Heart right ventricle (tissue), 16 donors: Measurements from ENCODE around the gene SCN4A. TPM values are rescaled to one million over a fixed set of nuclear protein-coding genes. Genes with fewer than 3 reads are reported as not detected.

Experiments
- ATAC-seq, 8 donors: fragments of 200-7000 bp; cut with Tn5 transposase; one replicate each; pipeline ENCODE4 v1.9.1; 2020; ENCODE audit warnings: mild to moderate bottlenecking in 8 of 8, moderate library complexity in 8 of 8, moderate number of reproducible peaks in 1 of 8
- DNase-seq, 2 donors: peaks; one replicate each; pipeline ENCODE4 v3.0.0-alpha.2; 2020
- H3K27ac ChIP-seq, 10 donors: fragments of 200-600 bp; sonication (generic) in 2 of 10; one replicate each; pipeline versions ENCODE4 v1.5.0 to v1.8.0; 2020 to 2022; ENCODE audit warnings: mild to moderate bottlenecking in 3 of 10
- H3K27me3 ChIP-seq, 7 donors: fragments of 200-600 bp; one replicate each; pipeline ENCODE4 v1.8.0; 2021 to 2022; ENCODE audit warnings: mild to moderate bottlenecking in 2 of 7
- H3K36me3 ChIP-seq, 9 donors: fragments of 200-600 bp; sonication (generic) in 1 of 9; one replicate each; pipeline versions ENCODE4 v1.5.0 to v1.8.0; 2020 to 2022; ENCODE audit warnings: mild to moderate bottlenecking in 2 of 9
- H3K4me1 ChIP-seq, 9 donors: fragments of 200-600 bp; sonication (generic) in 1 of 9; one replicate each; pipeline versions ENCODE4 v1.5.0 to v1.8.0; 2020 to 2022; ENCODE audit warnings: mild to moderate bottlenecking in 4 of 9
- H3K4me3 ChIP-seq, 10 donors: fragments of 200-600 bp; sonication (generic) in 2 of 10; one replicate each; pipeline versions ENCODE4 v1.5.0 to v1.8.0; 2020 to 2022; ENCODE audit warnings: mild to moderate bottlenecking in 7 of 10, moderate library complexity in 2 of 10
- H3K9me3 ChIP-seq, 11 donors: fragments of 200-600 bp in 10 of 11; sonication (generic) in 2 of 11; one replicate each; pipeline versions ENCODE4 v1.5.0 to v1.8.0; 2013 to 2022; ENCODE audit warnings: mild to moderate bottlenecking in 2 of 11, control low read depth in 1 of 11, moderate library complexity in 1 of 11
- WGBS, 2 donors: extraction: QIAGEN DNeasy Blood & Tissue Kit; methylation state at CpG; one replicate each; pipeline ENCODE4 v1.1.7; 2013; ENCODE audit warnings: inconsistent platforms in 1 of 2; 5-methylcytosine and 5-hydroxymethylcytosine counted together
- intact Hi-C, 10 donors: fragments of 100-400 bp; cut with DNase I; formaldehyde crosslinking; loops; one replicate each; pipeline versions ENCODE4 v1.11.1 to v1.14.2; 2022
- polyA plus RNA-seq, 2 donors: library from polyadenylated mRNA; stranded (reverse); fragments of 200-250 nt; gene quantifications; one replicate each; pipeline ENCODE4 v1.2.3, GENCODE V29; 2013
- total RNA-seq, 10 donors: library from RNA; stranded (reverse); fragmentation: NEBNext Ultra II Directional in 3 of 10; extraction: Animal tissue kit (Norgen Biotek cat#: 25700) in 3 of 10; gene quantifications; one replicate each; pipeline versions ENCODE4 v1.2.1 to v1.2.4, GENCODE V29; 2021 to 2023
- TF ChIP-seq, protein P1 (sequence below), 9 donors: fragments of 200-600 bp; sonication (generic) in 2 of 9; IDR thresholded peaks; one replicate each; pipeline versions ENCODE4 v1.5.0 to v1.8.0; 2021 to 2022; ENCODE audit warnings: antibody characterized with exemption in 9 of 9, mild to moderate bottlenecking in 5 of 9, moderate library complexity in 1 of 9
- donor health status: Arrhythmogenic right ventricular cardiomyopathy.
- donor health status: ischemic (EF 13 %, LVEDD 7.1; RV severe dilation, severe dysfunction).
- donor health status: healthy with polysubstance abuse.
- donor health status: DM: no; HTN: yes; CAD: no.
- donor health status: DM: no; HTN: no; CAD: no.
- donor health status: ischemic (EF 25% LVEDD 6.9; RV normal size, moderate dysfunction).
- donor health status: ischemic (EF 25% LVEDD 5.7; RV mildly dilated, moderate dysfunction).
- donor health status: healthy.
- donor health status: DM: yes; HTN: yes; CAD: no.
- donor health status: Ischemic cardiomyopathy.
- donor health status: ischemic (EF 35%, LVEDD 5.7; RV mildly dilated, moderate dysfunction).
- donor health status: nonischemic (EF 11% LVEDD 7.7; RV severe dilation, severe dysfunction).
- donor health status: DM: yes; HTN: yes; CAD: no.
- donor health status: PGD.
- donor health status: ischemic (EF 29% LVEDD 5.4; RV normal size, mild dysfunction).
- donor health status: nonischemic (EF 23%, LVEDD 6.1; RV moderate dilation, normal function).

The SCN4A gene
- total and polyA plus RNA-seq, 12 donors = 0.19 to 2.9 (median 0.53) TPM

DNA sequence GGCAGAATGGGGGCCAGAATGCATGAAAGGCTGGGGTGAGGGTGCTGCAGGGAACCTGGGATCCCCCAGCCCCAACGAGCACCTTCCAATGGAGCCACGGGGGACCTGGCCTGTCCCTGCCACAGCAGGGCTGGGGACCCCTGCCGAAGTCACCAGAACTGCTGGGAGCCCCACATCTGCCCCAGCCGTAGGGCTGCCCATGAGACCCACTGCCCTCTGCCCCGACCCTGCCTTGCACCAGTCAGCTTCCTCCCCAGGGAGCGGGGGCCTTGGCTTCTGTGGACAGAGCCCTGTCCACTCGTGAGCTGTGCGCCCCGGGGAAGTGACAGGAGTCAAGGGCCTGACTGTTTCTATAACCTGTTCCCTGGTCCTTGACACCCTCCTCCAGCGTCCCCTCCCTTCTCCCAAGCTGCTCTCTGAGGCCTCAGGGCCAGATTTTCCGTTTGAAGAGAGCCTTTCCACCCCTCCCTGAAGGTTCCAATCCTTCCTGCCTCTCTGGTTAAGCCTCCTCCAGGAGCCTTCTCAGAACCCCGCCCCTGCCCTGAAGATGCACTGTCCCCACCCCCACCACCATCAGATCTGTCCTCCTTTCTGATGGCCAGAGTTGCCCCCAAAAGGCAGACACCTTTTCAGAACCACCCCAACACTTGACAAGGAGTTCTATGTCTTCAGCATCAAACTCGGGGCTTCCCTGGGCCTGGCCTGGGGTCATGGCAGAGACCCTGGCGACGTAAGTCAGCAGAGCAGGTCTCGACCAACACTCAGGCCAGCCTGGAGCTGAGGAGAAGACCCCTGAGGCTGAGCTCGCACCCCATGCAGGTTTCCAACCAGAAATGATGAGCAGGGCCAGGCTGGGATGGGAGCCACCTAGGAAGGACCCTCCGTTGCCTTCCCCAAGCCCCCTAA is 14.8 kb upstream of the SCN4A start:
- no peak overlapping the region for H3K4me3 ChIP-seq
- TF ChIP-seq, protein P1, sequence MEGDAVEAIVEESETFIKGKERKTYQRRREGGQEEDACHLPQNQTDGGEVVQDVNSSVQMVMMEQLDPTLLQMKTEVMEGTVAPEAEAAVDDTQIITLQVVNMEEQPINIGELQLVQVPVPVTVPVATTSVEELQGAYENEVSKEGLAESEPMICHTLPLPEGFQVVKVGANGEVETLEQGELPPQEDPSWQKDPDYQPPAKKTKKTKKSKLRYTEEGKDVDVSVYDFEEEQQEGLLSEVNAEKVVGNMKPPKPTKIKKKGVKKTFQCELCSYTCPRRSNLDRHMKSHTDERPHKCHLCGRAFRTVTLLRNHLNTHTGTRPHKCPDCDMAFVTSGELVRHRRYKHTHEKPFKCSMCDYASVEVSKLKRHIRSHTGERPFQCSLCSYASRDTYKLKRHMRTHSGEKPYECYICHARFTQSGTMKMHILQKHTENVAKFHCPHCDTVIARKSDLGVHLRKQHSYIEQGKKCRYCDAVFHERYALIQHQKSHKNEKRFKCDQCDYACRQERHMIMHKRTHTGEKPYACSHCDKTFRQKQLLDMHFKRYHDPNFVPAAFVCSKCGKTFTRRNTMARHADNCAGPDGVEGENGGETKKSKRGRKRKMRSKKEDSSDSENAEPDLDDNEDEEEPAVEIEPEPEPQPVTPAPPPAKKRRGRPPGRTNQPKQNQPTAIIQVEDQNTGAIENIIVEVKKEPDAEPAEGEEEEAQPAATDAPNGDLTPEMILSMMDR (IDR thresholded peaks at IDR 0.05) = no peak
- 74 to 78% methylated on average over 18 of the region's 18 CpGs for WGBS, 2 donors
- H3K4me1 ChIP-seq = peaks cover 28 to 75% (median 55%) of the 10 kb centered on the region in 9 donors
- H3K27ac ChIP-seq = peak overlapping the region in 5 of 10 donors; percentile 7 to 34 (median 32)
- ATAC-seq (no peak), DNase-seq (peak in 1 of 2 donors; percentile 40)
- no peaks in the 10 kb centered on the region for H3K36me3 ChIP-seq
- H3K9me3 ChIP-seq = peaks cover 0 to 5% (median 0%) of the 10 kb centered on the region in 11 donors
- peaks cover 0 to 25% (median 11%) of the 10 kb centered on the region in 7 donors for H3K27me3 ChIP-seq
- intact Hi-C loops = loop anchor here in 6 of 10 donors (2.0 to 5.0 kb wide), 6 partner anchors 35 to 70 kb away; partner anchors contain the start of genes CD79B (in 3 of the 6) and GH1 (in 2 of the 6)

DNA sequence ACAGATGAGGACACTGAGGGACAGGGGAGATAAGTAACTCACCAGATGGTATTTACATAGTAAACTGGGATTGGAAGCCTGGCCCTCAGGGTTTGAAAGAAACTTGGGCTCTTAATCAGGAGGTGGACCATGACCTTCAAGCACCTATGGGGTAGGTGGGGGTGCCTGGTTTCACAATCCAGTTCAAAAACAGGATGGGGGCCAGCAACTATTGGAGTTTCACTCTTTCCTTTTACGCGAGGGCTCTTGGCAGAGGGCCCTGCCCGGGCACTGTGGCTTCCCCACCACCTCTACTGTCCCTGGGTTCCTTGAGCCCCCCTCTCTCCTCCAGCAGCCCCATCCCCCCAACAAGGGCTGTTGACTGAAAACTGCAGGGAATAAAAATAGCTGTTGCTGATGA is 14.1 kb upstream of the SCN4A start:
- intact Hi-C loops = loop anchor here in 6 of 10 donors (5.0 kb wide), 5 partner anchors 35 to 70 kb away; partner anchors contain the start of genes CD79B (in 3 of the 6) and GH1 (in 1 of the 6)
- peaks cover 0 to 11% (median 3%) of the 10 kb centered on the region in 11 donors for H3K9me3 ChIP-seq
- no peaks in the 10 kb centered on the region for H3K36me3 ChIP-seq
- WGBS, 2 donors = 63 to 64% methylated on average over 3 of the region's 3 CpGs
- ATAC-seq (no peak), DNase-seq (no peak)
- no peak overlapping the region for H3K4me3 ChIP-seq
- peaks cover 28 to 78% (median 55%) of the 10 kb centered on the region in 9 donors for H3K4me1 ChIP-seq
- H3K27ac ChIP-seq = peak overlapping the region in 5 of 10 donors; percentile 7 to 34 (median 32)
- TF ChIP-seq, protein P1 (IDR thresholded peaks at IDR 0.05) = no peak
- peaks cover 0 to 18% (median 6%) of the 10 kb centered on the region in 7 donors for H3K27me3 ChIP-seq

DNA sequence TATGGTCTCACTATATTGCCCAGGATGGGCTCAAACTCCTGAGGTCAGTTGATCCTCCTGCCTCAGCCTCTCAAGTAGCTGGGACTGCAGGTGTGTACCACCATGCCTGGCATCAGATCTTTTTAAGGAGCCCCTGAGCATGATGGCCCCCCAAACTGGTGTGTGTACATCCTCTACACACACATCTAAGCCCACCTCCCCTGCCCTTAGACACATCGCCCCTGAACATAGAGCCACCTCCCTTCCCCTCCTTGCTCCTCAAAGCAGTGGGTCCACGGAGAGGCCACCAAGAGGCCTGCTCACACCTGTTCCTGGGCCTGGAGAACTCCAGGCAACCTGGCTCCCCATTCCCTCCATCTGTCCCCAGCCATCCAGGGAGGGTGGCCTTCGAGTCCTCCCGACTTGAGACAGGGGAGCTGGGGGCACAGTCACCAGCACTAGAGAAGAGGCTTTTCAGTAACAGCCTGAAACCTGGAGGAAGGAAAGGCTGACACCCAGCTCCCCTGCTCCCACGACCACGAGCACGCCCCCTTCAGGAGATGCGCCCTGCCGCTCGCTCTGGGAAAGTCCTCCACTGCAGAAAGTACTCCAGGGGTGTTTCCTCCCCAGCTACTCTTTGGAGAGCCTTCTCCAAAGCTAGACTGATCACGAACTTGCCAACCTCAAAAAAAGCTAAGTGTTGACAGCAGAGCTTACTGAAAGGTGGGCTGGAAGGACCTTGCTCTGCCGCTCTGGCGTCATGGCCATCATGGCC is 12.8 kb upstream of the SCN4A start:
- no peak for DNase-seq
- WGBS, 2 donors = 77 to 79% methylated on average over 13 of the region's 13 CpGs

More for the DNA sequence above, 12.8 kb upstream of the SCN4A start:
- ATAC-seq = no peak
- Histone ChIP-seq H3K9me3 (peaks cover 0 to 17% (median 6%) of the 10 kb centered on the region in 11 donors), H3K27me3 (peaks cover 0 to 8% (median 0%) of the 10 kb centered on the region in 7 donors), H3K4me1 (peaks cover 28 to 84% (median 58%) of the 10 kb centered on the region in 9 donors), H3K27ac (peak overlapping the region; percentile 39 to 88 (median 80)), H3K4me3 (no peak overlapping the region), H3K36me3 (no peaks in the 10 kb centered on the region)
- intact Hi-C loops = loop anchor here in 6 of 10 donors (5.0 kb wide), 5 partner anchors 33 to 68 kb away; partner anchors contain the start of genes CD79B (in 3 of the 6) and GH1 (in 1 of the 6)
- TF ChIP-seq, protein P1 (IDR thresholded peaks at IDR 0.05) = peak in 1 of 9 donors; percentile 30
